Measurements from ENCODE around the gene STPG4. TPM values are rescaled to one million over a fixed set of nuclear protein-coding genes. Genes with fewer than 3 reads are reported as not detected.

The STPG4 gene
- total RNA-seq, 2 donors from 2014 or later: 1.4 TPM; not detected in 1

DNA sequence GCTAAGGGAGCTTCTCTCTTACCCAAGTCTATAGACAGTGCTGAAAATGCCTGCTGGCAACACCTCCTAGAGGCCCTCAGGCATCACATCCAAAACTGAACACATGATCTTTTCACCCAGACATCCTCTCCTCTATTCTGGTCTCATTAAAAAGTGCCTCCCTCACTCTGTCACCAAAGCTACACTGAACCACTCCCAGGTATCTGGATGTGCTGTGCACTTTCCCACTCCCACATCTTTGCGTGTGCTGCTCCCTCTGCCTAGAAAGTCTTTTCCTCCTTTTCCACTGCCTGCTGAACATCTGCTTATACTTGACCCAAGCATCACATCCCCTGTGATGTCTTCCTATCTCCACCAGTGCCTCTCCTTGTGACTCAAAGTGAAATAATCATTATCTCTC lies 26.1 kb upstream of the STPG4 start:
- H3K4me3 ChIP-seq: no peak overlapping the region
- no peaks in the 10 kb centered on the region for H3K36me3 ChIP-seq
- 97% methylated on average over 1 of the region's 1 CpG for whole genome bisulfite sequencing
- H3K27ac ChIP-seq: no peak overlapping the region
- intact Hi-C loops (cut with DNase I): no loop called here
- TF ChIP-seq POLR2AphosphoS5 (IDR thresholded peaks at IDR 0.05) (no peak), POLR2A (IDR thresholded peaks at IDR 0.05) (no peak)
- TF ChIP-seq, protein P1, sequence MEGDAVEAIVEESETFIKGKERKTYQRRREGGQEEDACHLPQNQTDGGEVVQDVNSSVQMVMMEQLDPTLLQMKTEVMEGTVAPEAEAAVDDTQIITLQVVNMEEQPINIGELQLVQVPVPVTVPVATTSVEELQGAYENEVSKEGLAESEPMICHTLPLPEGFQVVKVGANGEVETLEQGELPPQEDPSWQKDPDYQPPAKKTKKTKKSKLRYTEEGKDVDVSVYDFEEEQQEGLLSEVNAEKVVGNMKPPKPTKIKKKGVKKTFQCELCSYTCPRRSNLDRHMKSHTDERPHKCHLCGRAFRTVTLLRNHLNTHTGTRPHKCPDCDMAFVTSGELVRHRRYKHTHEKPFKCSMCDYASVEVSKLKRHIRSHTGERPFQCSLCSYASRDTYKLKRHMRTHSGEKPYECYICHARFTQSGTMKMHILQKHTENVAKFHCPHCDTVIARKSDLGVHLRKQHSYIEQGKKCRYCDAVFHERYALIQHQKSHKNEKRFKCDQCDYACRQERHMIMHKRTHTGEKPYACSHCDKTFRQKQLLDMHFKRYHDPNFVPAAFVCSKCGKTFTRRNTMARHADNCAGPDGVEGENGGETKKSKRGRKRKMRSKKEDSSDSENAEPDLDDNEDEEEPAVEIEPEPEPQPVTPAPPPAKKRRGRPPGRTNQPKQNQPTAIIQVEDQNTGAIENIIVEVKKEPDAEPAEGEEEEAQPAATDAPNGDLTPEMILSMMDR (IDR thresholded peaks at IDR 0.05): no peak
- H3K27me3 ChIP-seq (replicated peaks; ENCODE audit: insufficient read depth): no peaks in the 10 kb centered on the region
- H3K9me3 ChIP-seq: no peaks in the 10 kb centered on the region
- no peaks in the 10 kb centered on the region for H3K4me1 ChIP-seq (replicated peaks)
- no peak for DNase-seq (ENCODE audit: low spot score)

DNA sequence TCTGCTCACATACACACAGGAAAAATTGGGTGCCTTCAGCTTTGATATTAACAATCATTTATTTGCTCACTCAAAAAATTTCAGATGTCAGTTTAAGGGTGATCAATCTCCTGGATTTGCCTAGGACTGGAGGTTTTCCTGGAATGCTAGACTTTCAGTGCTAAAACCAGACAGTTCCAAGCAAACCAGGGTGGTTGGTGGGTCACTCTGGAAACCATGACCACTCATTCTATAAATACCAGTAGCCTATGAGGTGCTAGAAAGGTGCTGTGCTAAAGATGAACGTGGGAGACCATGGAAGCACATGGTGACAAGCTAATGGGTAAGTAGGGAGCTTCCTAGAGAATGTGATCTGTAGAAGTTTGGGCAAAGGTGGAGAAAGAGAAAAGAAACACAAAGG lies 25.4 kb upstream of the STPG4 start:
- TF ChIP-seq POLR2A (IDR thresholded peaks at IDR 0.05) (no peak), POLR2AphosphoS5 (IDR thresholded peaks at IDR 0.05) (no peak)
- TF ChIP-seq, protein P1 (IDR thresholded peaks at IDR 0.05): no peak

DNA sequence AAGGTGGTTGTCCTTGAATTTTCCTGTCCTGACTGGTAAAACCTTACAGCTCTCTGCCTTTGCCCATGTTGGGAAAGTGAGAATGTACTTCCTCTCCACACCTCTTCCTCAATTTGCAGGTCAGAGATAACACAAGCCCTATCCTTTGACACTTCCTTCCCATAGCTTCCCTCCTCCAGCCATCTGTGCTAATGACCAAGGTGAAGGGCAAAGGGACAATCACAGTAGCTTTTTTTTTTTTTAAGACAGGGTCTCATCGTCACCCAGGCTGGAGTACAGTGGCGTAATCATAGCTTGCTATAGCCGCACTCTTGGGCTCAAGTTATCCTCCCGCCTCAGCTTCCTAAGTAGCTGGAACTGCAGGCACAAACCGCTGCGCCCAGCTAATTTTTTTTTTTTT lies 24.3 kb upstream of the STPG4 start:
- intact Hi-C loops (cut with DNase I): no loop called here
- H3K9me3 ChIP-seq: no peaks in the 10 kb centered on the region
- H3K4me3 ChIP-seq: no peak overlapping the region
- H3K27ac ChIP-seq: no peak overlapping the region
- WGBS: 94% methylated on average over 6 of the region's 6 CpGs
- H3K4me1 ChIP-seq (replicated peaks): no peaks in the 10 kb centered on the region
- no peak for DNase-seq (ENCODE audit: low spot score)
- no peak for TF ChIP-seq POLR2A (IDR thresholded peaks at IDR 0.05)
- no peak for TF ChIP-seq POLR2AphosphoS5 (IDR thresholded peaks at IDR 0.05)
- TF ChIP-seq, protein P1 (IDR thresholded peaks at IDR 0.05): no peak
- no peaks in the 10 kb centered on the region for H3K27me3 ChIP-seq (replicated peaks; ENCODE audit: insufficient read depth)
- H3K36me3 ChIP-seq: no peaks in the 10 kb centered on the region

More for the DNA sequence above, 25.4 kb upstream of the STPG4 start:
- intact Hi-C loops (cut with DNase I): no loop called here
- 100% methylated on average over 1 of the region's 1 CpG for WGBS
- DNase-seq (ENCODE audit: low spot score): no peak
- H3K9me3 ChIP-seq: no peaks in the 10 kb centered on the region
- H3K4me3 ChIP-seq: no peak overlapping the region
- H3K27ac ChIP-seq: no peak overlapping the region
- no peaks in the 10 kb centered on the region for H3K4me1 ChIP-seq (replicated peaks)
- no peaks in the 10 kb centered on the region for H3K36me3 ChIP-seq
- no peaks in the 10 kb centered on the region for H3K27me3 ChIP-seq (replicated peaks; ENCODE audit: insufficient read depth)

DNA sequence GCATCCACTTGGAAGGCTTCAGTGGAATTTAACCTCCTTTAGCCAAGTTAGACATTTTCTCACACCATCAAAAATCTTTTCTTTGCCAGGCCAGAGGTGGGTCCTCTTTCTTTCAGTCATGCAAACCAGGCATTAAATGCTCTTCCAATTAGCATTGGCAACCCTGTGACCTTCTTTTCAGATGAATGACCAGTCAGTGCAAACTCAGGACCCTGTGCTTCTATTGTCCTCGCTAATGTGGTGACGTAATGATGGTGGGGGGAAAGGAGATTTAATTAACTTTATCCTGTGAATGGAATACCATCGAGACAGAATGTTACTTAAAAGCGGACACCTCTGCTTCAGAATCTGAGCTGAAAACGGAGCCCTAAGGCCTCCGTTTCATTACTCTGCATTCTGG lies 23.2 kb upstream of the STPG4 start:
- WGBS: 96% methylated on average over 6 of the region's 6 CpGs
- H3K4me1 ChIP-seq (replicated peaks): no peaks in the 10 kb centered on the region
- no peak overlapping the region for H3K27ac ChIP-seq
- H3K4me3 ChIP-seq: no peak overlapping the region
- H3K27me3 ChIP-seq (replicated peaks; ENCODE audit: insufficient read depth): no peaks in the 10 kb centered on the region
- H3K9me3 ChIP-seq: no peaks in the 10 kb centered on the region
- no peak for DNase-seq (ENCODE audit: low spot score)
- intact Hi-C loops (cut with DNase I): no loop called here
- no peak for TF ChIP-seq POLR2A (IDR thresholded peaks at IDR 0.05)
- TF ChIP-seq POLR2AphosphoS5 (IDR thresholded peaks at IDR 0.05): no peak
- TF ChIP-seq, protein P1 (IDR thresholded peaks at IDR 0.05): no peak
- H3K36me3 ChIP-seq: no peaks in the 10 kb centered on the region

DNA sequence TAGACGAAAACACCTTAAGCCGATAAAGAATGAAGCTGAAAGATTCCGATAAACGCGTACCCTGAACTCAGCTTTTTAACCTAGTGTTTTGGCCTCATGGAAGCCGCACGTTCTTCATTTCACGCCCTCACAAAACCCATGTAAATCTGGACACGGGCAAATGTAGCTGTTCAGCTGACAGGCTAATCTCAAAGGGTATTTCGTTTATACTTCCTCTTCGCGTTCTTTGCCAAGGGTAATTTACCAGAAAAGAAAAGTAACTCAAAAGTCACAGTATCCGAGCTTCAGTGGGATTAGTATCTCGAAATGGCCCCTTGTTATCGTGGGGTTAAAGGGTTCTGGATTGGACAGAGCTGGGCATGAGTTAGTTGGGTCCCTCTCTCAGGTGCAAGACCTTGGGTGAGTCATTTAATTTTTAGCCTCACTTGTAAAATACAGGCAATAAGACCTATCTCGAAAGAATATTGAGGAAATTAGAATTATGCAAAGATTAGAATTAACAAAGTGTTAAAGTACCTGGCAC lies 22.0 kb upstream of the STPG4 start:
- Histone ChIP-seq H3K36me3 (no peaks in the 10 kb centered on the region), H3K9me3 (no peaks in the 10 kb centered on the region), H3K27me3 (replicated peaks; ENCODE audit: insufficient read depth) (no peaks in the 10 kb centered on the region), H3K4me3 (peak overlapping the region; percentile 81 to 96), H3K27ac (peak overlapping the region; percentile 92 to 97), H3K4me1 (replicated peaks) (peaks cover 4% of the 10 kb centered on the region)
- intact Hi-C loops (cut with DNase I): no loop called here
- DNase-seq (ENCODE audit: low spot score): no peak
- 11% methylated on average over 16 of the region's 16 CpGs for WGBS
- TF ChIP-seq POLR2AphosphoS5 (IDR thresholded peaks at IDR 0.05): no peak
- TF ChIP-seq, protein P1 (IDR thresholded peaks at IDR 0.05): no peak
- TF ChIP-seq POLR2A (IDR thresholded peaks at IDR 0.05): no peak

All from prostate gland (tissue), 2 donors.